Gastrocnemius medialis (tissue), 4 donors: ENCODE data around the gene CAMK1.

Source experiments
- POLR2A ChIP-seq, 2 donors: fragments of 450-650 bp; IDR thresholded peaks; one replicate each; pipeline ENCODE4 v1.6.1; 2017; ENCODE audit warnings: antibody characterized with exemption in 2 of 2, mild to moderate bottlenecking in 2 of 2, moderate library complexity in 2 of 2
- TF ChIP-seq, protein P1 (sequence below), 5 experiments: fragments of 450-650 bp in 3 of 5; fragments of 200-600 bp in 2 of 5; sonication (generic) in 2 of 5; IDR thresholded peaks in 4 of 5; conservative IDR thresholded peaks in 1 of 5; 1 replicate in 4 of 5; 2 replicates in 1 of 5; pipeline ENCODE4 v1.5.1; 2016 to 2019; ENCODE audit warnings: antibody characterized with exemption in 5 of 5, mild to moderate bottlenecking in 3 of 5, moderate library complexity in 3 of 5

DNA sequence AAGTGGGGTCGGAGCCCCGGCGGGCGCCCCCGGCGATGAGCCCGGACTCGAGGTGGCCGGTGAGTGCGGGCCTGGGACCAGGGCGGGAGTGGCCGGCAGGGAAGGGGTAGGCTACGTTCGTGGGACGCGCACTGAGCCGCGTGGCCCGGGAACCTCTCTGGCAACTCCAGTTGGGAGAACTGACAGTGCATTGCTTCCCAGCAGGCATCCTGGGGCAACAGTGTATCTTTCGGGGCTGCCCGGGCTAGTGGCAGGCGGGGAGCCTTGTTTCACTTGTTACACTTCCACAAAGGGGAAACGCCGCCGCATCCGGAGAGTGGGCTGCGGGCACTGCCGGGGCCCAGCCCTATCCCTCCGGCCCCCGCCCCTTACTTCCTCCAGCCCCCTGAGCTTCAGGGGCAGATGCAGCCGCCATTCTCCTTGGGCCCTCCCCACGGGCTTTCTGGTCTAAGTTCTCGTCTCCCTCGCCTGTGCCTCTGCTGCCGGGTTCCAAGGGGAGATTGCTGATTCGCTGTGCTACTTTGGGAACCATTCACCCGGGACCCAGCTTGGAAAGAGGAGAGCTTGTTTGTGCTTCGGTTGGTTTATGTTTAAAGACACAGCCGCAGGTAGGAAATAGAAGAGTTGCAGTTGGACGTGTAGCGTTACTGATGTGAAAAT lies 37.5 kb downstream of the CAMK1 start:
- no peak for TF ChIP-seq POLR2A (IDR thresholded peaks at IDR 0.05)
- TF ChIP-seq, protein P1, sequence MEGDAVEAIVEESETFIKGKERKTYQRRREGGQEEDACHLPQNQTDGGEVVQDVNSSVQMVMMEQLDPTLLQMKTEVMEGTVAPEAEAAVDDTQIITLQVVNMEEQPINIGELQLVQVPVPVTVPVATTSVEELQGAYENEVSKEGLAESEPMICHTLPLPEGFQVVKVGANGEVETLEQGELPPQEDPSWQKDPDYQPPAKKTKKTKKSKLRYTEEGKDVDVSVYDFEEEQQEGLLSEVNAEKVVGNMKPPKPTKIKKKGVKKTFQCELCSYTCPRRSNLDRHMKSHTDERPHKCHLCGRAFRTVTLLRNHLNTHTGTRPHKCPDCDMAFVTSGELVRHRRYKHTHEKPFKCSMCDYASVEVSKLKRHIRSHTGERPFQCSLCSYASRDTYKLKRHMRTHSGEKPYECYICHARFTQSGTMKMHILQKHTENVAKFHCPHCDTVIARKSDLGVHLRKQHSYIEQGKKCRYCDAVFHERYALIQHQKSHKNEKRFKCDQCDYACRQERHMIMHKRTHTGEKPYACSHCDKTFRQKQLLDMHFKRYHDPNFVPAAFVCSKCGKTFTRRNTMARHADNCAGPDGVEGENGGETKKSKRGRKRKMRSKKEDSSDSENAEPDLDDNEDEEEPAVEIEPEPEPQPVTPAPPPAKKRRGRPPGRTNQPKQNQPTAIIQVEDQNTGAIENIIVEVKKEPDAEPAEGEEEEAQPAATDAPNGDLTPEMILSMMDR (IDR thresholded peaks at IDR 0.05 in 4 of 5, conservative IDR thresholded peaks at IDR 0.05 in 1 of 5): no peak
